ENCODE results near the gene LDB2.

DNA sequence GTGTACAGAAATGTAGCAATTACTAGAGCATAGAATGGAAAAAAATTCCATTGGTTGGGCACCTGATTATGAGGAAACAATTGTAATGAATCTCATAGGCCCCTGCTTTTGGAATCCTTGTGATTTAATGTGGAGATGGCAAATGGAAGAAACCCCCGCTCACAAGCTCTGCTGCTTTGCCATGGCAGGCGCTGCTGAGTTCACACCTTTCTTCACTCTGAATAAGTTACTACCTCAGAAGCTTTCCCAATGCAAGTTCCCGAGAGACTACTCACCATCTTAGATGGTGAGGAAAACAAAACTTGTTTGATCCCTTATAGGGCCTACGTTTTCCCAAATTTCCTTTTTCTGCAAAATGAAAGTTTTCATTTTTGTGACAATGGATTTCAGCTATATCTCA lies 405.6 kb downstream of the LDB2 start:
- TF ChIP-seq TARDBP (IDR thresholded peaks at IDR 0.05) (no peak), SP1 (IDR thresholded peaks at IDR 0.05) (no peak), BHLHE40 (IDR thresholded peaks at IDR 0.05; ENCODE audit: borderline replicate concordance) (no peak), L3MBTL2 (conservative IDR thresholded peaks at IDR 0.05) (no peak), LEF1 (IDR thresholded peaks at IDR 0.05; ENCODE audit: borderline replicate concordance) (no peak)
